Astrocyte of the spinal cord (primary cell): ENCODE data around the gene STUM.

ENCODE experiments used
- DNase-seq: peaks from one replicate; pipeline ENCODE4 v3.0.0; 2011; ENCODE audit warnings: low read depth, low spot score
- H3K4me3 ChIP-seq: 2 replicates; pipeline ENCODE4 v1.5.1; 2011; ENCODE audit warnings: low read depth, mild to moderate bottlenecking, low read length, moderate library complexity
- CTCF ChIP-seq: IDR thresholded peaks from 2 replicates; pipeline ENCODE4 v1.5.1; 2012; ENCODE audit warnings: low read depth, mild to moderate bottlenecking, low read length, inconsistent platforms
- in situ Hi-C: cut with HindIII; loops from 2 replicates; pipeline ENCODE4 v1.10.0; 2017; ENCODE audit warnings: low sequenced_read_pairs

STUM gene

GRCh38 chr1:226550672-226551041, 2.1 kb downstream of the STUM start:
- DNase-seq: no peak
- in situ Hi-C loops: no loop called here

GRCh38 chr1:226551299-226551698, 2.7 kb downstream of the STUM start:
- H3K4me3 ChIP-seq: no peak overlapping the region
- in situ Hi-C loops: no loop called here
- DNase-seq: no peak
- no peak for TF ChIP-seq CTCF

More at GRCh38 chr1:226550672-226551041, 2.1 kb downstream of the STUM start:
- TF ChIP-seq CTCF: no peak
- no peak overlapping the region for H3K4me3 ChIP-seq

- DNase-seq: no peak
- no peak for TF ChIP-seq CTCF
- in situ Hi-C loops: no loop called here
- no peak overlapping the region for H3K4me3 ChIP-seq
Observed at GRCh38 chr1:226552061-226552460, 3.5 kb downstream of the STUM start.

- in situ Hi-C loops: no loop called here
- TF ChIP-seq CTCF: no peak
- H3K4me3 ChIP-seq: no peak overlapping the region
- DNase-seq: no peak
Observed at GRCh38 chr1:226553266-226553923, 4.8 kb downstream of the STUM start.

- no peak for DNase-seq
- H3K4me3 ChIP-seq: no peak overlapping the region
- in situ Hi-C loops: no loop called here
- TF ChIP-seq CTCF: no peak
Observed at GRCh38 chr1:226553924-226554282, 5.3 kb downstream of the STUM start.

DNA sequence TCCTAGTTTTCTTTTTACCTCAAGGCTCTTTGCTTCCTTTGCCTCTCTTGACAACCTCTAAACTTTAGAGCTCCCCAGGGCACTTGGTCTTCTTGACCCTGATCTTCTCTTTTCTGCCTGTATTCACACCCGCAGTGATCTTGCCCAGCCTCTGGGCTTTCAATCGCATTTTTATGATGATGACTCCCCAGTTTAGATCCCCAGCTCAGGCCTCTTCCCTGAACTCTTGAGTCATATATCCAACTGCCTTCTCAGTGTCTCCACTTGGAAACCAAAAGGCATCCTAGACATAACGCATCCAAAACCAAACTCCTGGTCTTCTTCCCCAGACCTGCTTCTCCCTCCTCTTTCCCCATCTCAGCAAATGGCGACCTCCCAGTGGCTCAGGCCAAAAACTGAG, 6.5 kb downstream of the STUM start:
- H3K4me3 ChIP-seq: no peak overlapping the region
- in situ Hi-C loops: no loop called here
- TF ChIP-seq CTCF: no peak
- no peak for DNase-seq

- in situ Hi-C loops: no loop called here
- H3K4me3 ChIP-seq: no peak overlapping the region
- no peak for TF ChIP-seq CTCF
- DNase-seq: no peak
Observed at GRCh38 chr1:226557424-226557823, 8.9 kb downstream of the STUM start.
